ENCODE results near the gene MINDY3. TPM values are rescaled to one million over a fixed set of nuclear protein-coding genes. Genes with fewer than 3 reads are reported as not detected.

The MINDY3 gene
- total RNA-seq, 1 donor from 2014 or later: 22.2 TPM

- no peak overlapping the region for H3K4me3 ChIP-seq (ENCODE audit: low read depth, low read length)
- no peaks in the 10 kb centered on the region for H3K27me3 ChIP-seq (ENCODE audit: control insufficient read depth, insufficient read depth, low read length)
- H3K36me3 ChIP-seq (ENCODE audit: control insufficient read depth, insufficient read depth, low read length): no peaks in the 10 kb centered on the region
- DNase-seq (ENCODE audit: low read depth): no peak
- TF ChIP-seq CTCF (IDR thresholded peaks at IDR 0.05; ENCODE audit: insufficient read depth, low read length, poor library complexity, severe bottlenecking): no peak
Observed at GRCh38 chr10:15844517-15844916, 15.8 kb downstream of the MINDY3 start.

GRCh38 chr10:15843695-15844094 lies 16.6 kb downstream of the MINDY3 start:
- H3K36me3 ChIP-seq (ENCODE audit: control insufficient read depth, insufficient read depth, low read length): no peaks in the 10 kb centered on the region
- no peak overlapping the region for H3K4me3 ChIP-seq (ENCODE audit: low read depth, low read length)
- no peaks in the 10 kb centered on the region for H3K27me3 ChIP-seq (ENCODE audit: control insufficient read depth, insufficient read depth, low read length)
- no peak for TF ChIP-seq CTCF (IDR thresholded peaks at IDR 0.05; ENCODE audit: insufficient read depth, low read length, poor library complexity, severe bottlenecking)
- DNase-seq (ENCODE audit: low read depth): no peak

GRCh38 chr10:15842556-15843169 lies 17.6 kb downstream of the MINDY3 start:
- no peak for DNase-seq (ENCODE audit: low read depth)
- no peak for TF ChIP-seq CTCF (IDR thresholded peaks at IDR 0.05; ENCODE audit: insufficient read depth, low read length, poor library complexity, severe bottlenecking)
- H3K36me3 ChIP-seq (ENCODE audit: control insufficient read depth, insufficient read depth, low read length): no peaks in the 10 kb centered on the region
- H3K4me3 ChIP-seq (ENCODE audit: low read depth, low read length): no peak overlapping the region
- no peaks in the 10 kb centered on the region for H3K27me3 ChIP-seq (ENCODE audit: control insufficient read depth, insufficient read depth, low read length)

- H3K4me3 ChIP-seq (ENCODE audit: low read depth, low read length): no peak overlapping the region
- no peak for TF ChIP-seq CTCF (IDR thresholded peaks at IDR 0.05; ENCODE audit: insufficient read depth, low read length, poor library complexity, severe bottlenecking)
- no peaks in the 10 kb centered on the region for H3K36me3 ChIP-seq (ENCODE audit: control insufficient read depth, insufficient read depth, low read length)
- DNase-seq (ENCODE audit: low read depth): no peak
- H3K27me3 ChIP-seq (ENCODE audit: control insufficient read depth, insufficient read depth, low read length): no peaks in the 10 kb centered on the region
Observed at GRCh38 chr10:15841696-15842095, 18.6 kb downstream of the MINDY3 start.

GRCh38 chr10:15836807-15837206 lies 23.5 kb downstream of the MINDY3 start:
- no peak for DNase-seq (ENCODE audit: low read depth)
- H3K27me3 ChIP-seq (ENCODE audit: control insufficient read depth, insufficient read depth, low read length): no peaks in the 10 kb centered on the region
- TF ChIP-seq CTCF (IDR thresholded peaks at IDR 0.05; ENCODE audit: insufficient read depth, low read length, poor library complexity, severe bottlenecking): no peak
- no peaks in the 10 kb centered on the region for H3K36me3 ChIP-seq (ENCODE audit: control insufficient read depth, insufficient read depth, low read length)
- no peak overlapping the region for H3K4me3 ChIP-seq (ENCODE audit: low read depth, low read length)

- H3K36me3 ChIP-seq (ENCODE audit: control insufficient read depth, insufficient read depth, low read length): no peaks in the 10 kb centered on the region
- H3K4me3 ChIP-seq (ENCODE audit: low read depth, low read length): no peak overlapping the region
- no peaks in the 10 kb centered on the region for H3K27me3 ChIP-seq (ENCODE audit: control insufficient read depth, insufficient read depth, low read length)
- no peak for DNase-seq (ENCODE audit: low read depth)
- TF ChIP-seq CTCF (IDR thresholded peaks at IDR 0.05; ENCODE audit: insufficient read depth, low read length, poor library complexity, severe bottlenecking): no peak
Observed at GRCh38 chr10:15829495-15829894, 30.8 kb downstream of the MINDY3 start.
